DMS114 treated with DMSO at 0.1 percent for 48 hours (cell line): Measurements from ENCODE around the gene THOC7.

Source experiments
- DNase-seq: peaks from one replicate; lab custom pipeline; 2025; ENCODE audit not compliant: unreplicated experiment; lab: John Stamatoyannopoulos, UW

THOC7 gene

DNA sequence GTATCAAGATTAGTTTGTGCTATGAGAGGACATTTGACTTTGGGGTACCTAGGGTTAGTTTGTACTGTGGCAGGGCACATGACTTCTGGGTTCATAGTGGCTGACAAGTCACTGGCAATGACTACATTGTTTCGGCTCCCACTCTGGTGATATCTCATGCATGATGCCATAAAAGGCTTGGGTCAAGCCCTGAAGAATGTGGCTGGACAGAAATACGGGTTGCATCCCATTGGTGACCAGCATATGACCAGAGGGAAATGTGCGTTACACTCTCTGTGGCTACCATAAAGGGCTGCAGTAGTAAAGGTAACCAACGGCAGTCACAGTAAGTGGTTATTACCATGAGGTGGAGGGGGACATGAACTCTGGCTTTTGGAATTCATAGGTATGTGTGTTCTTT, 18.4 kb downstream of the THOC7 start:
- DNase-seq, result no peak

DNA sequence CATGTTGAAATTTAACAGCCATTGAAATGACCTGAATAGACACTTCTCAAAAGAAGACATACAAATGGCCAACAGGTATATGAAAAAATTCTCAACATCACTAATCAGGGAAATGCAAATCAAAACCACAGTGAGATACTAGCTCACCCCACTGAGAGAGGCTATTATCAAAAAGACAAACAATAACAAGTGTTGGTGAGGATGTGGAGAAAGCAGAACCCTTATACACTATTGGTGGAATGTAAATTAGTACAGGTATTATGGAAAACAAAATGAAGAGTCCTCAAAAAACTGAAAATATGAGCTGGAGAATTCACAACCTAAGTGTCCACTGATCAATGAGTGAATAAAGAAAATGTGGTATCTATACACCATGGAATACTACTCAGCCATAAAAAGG, 21.5 kb downstream of the THOC7 start:
- DNase-seq, result no peak

DNA sequence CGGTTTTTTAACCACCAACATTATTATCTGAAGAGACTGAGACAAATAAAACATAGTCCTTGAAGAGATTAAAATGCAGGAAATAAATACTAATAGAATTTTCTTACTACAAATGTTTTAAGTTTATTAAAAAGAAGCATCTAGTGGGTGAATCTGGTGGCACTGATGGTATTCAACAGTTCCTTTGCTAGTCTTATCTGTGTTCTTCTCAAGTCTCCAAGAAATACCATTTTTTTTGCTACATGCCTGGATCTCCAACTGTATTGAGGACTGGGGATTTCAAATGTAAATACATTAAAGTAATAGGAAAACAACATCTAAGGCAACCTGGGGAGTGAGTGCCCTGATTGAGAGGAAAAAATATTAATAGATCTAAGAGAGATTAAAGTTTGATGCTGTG, 21.9 kb downstream of the THOC7 start:
- DNase-seq, result no peak

DNA sequence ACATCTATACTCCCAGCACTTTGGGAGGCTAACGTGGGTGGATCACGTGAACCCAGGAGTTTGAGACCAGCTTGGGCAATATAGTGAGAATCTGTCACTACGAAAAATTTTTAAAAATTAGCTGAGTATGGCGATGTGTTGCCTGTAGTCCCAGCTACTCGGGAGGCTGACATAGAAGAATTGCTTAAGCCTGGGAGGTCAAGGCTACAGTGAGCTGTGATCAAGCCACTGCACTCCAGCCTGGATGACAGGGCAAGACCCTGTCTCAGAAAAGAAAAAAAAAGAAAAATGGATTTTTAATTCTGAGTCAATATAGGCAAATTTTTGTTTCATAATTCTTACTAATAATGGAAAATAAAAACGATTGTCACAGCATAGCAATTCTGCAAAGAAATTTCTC, 31.2 kb downstream of the THOC7 start:
- no peak for DNase-seq

DNA sequence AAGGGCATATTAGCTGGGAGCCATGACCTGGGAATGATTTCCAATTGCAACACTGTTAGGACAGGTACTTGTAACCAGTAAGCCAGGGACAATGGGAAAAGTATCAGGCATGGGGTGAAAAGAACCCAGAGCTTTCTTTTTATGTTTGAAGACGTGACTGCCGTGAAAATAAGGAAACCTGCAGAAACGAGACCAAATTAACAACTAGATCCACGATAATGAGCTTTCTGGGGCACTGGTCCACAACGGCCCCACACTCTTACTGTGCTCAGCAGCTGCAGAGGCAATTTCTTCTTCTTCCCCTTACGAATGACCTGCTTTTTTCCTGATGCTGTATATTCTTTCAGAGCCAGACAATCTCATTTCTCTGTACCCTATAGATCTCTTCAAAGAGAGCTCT, 33.1 kb downstream of the THOC7 start:
- no peak for DNase-seq

DNA sequence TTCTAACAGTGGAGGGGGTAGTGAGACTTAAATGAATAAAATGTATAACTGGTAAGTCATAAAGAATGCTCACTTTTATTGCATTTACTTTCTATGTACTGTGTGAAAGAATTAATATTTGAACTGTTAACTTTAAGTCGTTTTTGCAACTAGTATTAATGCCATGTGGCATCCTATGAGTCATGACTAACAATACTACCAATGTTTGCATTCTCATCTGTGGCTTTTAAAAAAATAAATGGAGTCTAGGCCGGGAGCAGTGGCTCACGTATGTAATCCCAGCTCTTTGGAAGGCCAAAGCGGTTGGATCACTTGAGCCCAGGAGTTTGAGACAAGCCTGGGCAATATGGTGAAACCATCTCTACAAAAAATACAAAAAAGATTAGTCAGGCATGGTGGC, 39.3 kb downstream of the THOC7 start:
- DNase-seq, result no peak

DNA sequence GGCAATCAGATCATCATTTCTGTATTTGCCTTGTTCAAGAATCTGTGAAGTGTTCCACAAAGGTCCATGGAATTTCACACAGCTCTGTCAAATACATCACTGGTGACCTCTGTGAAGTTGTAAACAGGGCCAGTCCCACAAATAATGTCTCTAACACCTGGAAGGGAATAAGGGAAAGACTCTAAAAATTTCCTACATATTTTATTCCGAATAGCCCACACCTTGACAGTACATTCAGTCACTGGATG, 44.5 kb downstream of the THOC7 start, which contains the start of gene C3orf49:
Gene C3orf49 (plus strand): TSS at position 149 of the 248 bp plus-strand sequence. CDS start 173 bp downstream, outside the sequence.
- no peak for DNase-seq

DNA sequence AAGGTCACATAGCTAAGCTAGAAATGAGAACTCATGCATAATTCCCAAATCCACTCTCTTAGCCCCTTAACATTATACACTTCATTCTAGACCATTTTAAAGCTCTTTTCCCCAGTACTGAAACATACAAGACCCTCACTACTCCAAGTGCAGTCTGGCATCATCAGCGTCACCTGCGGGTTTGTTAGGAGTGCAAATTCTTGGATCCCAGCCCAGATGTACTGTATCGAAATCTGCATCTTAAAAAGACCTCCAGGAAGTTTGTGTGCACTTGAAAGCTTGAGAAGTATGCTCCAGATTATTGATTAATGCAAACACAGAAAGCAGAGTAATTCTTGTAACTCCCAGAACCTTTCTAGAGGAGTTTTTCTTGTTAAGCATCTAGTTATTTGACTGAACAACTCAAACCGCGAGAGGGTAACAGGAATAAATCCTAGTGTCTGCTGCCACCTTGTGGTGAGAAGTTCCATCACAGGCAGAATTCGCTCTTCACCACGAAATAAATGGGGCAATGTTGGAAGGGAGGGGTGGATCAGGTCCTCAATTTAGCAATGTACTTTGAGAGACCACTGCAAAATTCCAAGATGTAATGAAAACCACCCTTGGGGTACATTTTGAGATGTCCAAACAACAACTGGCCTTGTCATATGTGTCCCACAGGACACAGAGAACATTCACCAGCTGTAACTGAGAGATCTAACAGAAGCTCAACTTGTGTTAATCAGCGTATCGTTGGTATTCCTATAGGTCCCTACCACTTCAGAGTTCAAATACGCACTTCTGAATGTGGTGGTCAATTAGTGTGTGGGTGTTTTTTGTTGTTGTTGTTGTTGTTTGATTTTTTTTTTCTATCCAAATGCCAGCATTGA, 45.1 kb downstream of the THOC7 start:
- DNase-seq, result peak; percentile 31

DNA sequence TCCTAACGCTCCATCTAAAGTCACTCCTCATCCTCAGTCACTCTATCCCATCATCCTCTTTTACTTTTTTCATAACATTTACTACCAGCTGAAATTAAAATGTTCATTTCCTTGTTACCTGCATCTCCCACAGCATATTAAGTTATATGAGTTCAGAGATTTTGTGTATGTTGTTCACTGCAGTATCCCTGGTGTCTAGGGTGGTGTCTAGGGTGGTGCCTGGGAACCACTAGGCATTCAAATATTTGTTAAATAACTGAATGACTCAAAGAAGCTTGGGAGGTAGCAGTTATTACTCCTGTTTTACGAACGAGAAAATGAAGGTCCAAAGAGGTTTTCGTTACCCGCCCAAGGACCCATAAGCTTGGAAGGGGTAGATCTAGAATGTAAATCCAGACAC, 46.4 kb downstream of the THOC7 start:
- DNase-seq, result no peak

DNA sequence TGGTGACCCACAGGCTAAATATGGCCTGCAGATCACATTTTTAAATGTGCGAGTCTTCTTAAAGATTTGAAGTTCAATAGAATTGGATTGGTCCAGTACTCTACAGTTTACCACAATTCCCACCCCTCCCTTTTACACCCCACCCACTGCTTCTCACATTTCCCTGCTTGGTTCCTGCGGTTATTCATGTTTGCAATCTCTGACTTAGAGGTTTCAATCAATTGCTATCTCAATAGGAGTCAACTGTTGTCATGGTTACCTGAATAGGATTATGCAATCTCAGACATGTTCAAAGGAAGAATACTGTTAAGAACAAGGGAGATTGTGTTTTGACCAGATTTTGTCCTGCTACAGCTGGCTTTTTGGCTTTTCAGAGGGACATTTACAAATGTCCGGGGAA, 49.4 kb downstream of the THOC7 start:
- DNase-seq, result no peak

DNA sequence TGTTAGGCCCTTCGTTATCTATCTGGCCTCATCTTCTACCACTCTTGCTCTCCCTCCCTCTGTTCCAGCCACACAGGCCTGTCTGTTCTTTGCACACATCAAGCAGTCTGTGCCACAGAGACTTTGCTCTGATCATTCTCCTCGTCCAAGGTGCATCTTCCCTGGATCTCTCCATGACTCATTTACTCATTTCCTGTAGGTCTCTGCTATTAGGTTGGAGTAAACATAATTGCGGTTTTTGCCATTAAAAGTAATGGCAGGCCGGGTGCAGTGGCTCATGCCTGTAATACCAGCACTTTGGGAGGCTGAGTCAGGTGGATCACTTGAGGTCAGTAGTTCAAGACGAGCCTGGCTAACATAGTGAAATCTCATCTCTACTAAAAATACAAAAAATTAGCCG, 54.0 kb downstream of the THOC7 start:
- DNase-seq, result no peak

DNA sequence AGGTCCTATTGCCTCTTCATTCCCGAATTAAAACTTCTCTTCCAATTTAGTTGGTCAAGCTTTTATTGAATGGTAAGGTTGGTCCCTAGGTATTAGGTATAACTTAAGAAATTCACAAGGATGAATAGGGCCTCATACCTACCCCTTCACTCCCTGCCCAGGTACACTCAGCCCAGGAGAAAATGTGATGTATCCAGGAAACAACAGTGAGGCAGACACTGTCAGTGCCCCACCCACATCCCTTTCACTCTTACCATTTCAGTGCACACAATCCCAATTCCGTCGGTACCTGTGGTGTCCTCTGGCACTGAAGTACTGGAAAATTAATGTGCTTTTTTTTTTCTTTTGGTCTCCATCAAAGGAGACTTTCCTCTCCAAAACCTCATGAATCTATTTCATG, 55.0 kb downstream of the THOC7 start:
- DNase-seq, result no peak

DNA sequence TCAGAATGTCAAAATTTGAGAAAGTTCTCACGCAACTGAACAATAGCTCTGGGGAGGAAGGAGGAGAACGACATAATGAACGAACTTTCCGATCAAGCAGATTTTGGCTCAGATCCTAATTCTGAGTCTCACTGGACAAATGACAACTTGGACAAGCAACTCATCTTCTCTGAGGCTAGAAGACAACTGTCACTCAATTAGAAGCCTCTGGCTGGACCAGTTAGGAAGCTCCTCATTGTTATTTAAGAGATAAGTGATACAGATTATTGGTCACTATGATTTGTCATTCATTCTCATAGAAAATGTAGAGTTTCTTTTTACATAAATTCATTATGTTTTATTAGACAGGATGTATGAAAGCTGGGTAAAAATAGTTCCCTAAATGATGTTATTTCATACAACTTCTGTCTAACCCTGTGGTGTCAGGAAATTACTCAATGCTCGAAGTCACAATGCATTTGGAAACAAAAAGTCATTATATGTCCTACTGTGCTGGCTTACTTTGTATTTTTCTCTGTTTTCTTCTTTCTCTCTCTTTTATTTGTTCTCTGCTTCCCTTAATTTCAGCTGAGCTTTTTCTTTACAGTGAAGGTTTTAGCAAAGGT, 55.5 kb downstream of the THOC7 start:
- DNase-seq, result no peak

DNA sequence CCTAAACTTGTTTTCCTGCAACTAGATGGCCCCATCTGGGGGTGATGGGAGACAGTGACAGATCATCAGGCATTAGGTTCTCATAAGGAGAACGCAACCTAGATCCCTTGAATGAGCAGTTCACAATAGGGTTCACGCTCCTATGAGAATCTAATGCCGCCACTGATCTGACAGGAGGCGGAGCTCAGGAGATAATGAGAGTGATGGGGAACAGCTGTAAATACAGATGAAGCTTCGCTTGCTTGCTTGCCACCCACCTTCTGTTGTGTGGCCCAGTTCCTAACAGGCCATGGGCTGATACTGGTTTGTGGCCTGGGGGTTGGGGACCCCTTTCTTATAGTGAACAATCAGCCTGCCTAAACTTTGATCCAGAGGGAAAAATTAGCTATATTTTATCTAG, 59.7 kb downstream of the THOC7 start:
- no peak for DNase-seq

DNA sequence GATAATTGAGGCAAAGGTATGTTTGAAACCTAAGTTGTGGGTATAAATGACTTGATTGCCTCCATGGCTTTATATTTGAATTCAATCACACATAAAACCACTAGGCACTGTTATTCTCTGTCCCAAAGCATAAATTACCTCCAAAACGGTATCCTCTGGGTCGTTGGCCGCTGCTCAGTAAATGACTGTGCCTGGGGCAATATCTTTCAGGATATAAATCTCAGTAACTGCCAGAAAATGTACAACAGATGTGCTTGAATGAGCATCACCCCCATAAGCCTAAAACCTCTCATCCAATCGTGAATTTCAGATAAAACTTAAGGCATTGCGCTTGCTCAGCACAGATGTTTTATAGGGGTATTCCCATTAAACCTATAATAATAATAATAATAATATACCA, 63.5 kb downstream of the THOC7 start:
- DNase-seq, result no peak

DNA sequence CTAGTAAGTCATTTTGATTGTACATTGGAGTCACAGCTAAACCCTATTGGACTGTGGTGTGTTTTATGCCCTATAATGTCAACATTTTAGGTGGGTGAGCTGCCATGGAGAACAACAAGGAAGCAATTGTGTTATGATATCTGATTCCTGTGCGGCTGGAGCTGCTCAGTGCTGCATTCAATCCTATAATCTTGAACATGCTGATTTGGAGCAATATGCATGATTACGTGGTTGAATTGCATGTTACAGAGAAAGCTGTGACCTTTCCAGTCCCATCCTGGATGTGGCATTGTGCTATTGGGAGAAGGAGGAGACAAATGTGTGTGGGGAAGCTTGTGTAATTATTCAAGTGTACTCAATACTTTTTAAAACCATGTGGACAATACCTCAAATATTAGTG, 64.7 kb downstream of the THOC7 start:
- no peak for DNase-seq

DNA sequence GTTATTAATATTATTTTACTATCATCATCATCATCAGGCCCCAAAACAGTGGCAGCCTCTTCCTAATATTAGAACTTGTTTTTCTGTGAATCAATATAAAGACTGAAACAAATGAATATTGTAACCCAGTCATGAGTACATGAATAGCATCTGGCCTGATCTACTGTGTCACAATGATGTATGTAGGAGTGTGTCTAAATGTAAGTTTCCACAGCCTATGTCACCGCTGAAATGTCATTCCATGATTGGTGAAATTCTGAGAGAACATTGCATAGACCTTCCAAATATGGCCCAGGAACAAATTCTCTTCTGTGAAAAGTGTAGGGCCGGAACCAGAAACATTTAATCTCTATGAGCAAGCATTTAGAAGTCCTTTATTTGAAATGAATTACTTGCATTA, 65.1 kb downstream of the THOC7 start:
- no peak for DNase-seq

DNA sequence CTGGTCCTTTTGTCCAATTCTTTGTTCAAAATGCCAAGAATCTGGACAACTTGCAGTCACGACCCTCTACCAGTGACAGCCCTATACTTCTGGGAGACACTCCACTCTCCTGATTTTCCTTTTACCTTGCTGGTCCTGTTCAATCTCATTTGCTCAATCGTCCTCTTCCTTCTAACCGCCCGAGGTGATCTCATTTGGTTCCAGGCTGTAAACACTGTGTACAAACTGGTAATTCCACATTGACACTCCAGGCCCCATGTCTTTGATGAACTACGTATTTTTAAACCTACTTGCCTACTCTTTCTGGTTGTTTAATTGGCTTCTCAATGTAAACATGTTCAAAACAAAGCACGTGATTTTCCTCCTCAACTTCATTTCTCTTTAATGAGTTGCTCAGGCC, 68.2 kb downstream of the THOC7 start:
- DNase-seq, result no peak

DNA sequence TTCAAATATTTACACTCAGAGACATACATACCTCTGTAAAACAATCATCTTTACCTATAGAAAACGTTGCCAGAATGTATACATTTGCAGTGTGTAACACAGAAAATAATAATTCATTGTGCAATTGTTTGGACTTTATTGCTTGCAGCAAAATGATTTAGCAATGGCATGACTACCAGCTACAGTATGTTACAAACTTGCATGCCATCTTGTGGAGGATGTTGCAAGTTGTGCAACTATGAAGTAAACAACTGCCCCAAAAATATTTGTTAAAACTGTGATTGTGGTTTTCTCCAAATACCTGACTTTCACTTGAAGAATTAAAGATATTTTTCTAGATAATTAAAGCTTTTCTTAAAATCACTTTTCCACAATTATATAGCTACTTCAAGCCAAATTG, 71.6 kb downstream of the THOC7 start:
- no peak for DNase-seq
